Measurements from ENCODE around the gene GBP3.
A peak's percentile ranks its signal among the peaks of the same experiment; 100 is the strongest.
"Not testable (repeated sequence)": the region's sequence is repeated elsewhere in the genome, so short reads cannot be mapped to it uniquely, and the experiment has no call there.

GBP3 gene

GRCh38 chr1:89040315-89040626 lies 17.6 kb upstream of the GBP3 start:
- no peak for DNase-seq

- DNase-seq: no peak
These were observed 14.5 kb upstream of the GBP3 start for GRCh38 chr1:89037186-89037585.

- DNase-seq: no peak
These were observed 12.4 kb upstream of the GBP3 start for GRCh38 chr1:89035080-89035479.

GRCh38 chr1:89034004-89034403 lies 11.3 kb upstream of the GBP3 start:
- DNase-seq: not testable (repeated sequence)

- DNase-seq: not testable (repeated sequence)
These were observed 6.4 kb upstream of the GBP3 start for GRCh38 chr1:89029051-89029450.

GRCh38 chr1:89025928-89026327 lies 3.3 kb upstream of the GBP3 start:
- no peak for DNase-seq

- no peak for DNase-seq
These were observed 360 bp upstream of the GBP3 start for GRCh38 chr1:89023026-89023425.

GRCh38 chr1:89018318-89018717 lies 4.3 kb downstream of the GBP3 start:
- DNase-seq: not testable (repeated sequence)

GRCh38 chr1:89008511-89008910 lies 14.2 kb downstream of the GBP3 start:
- DNase-seq: no peak

GRCh38 chr1:89005286-89006151 lies 17.1 kb downstream of the GBP3 start:
- DNase-seq: no peak

GRCh38 chr1:89002176-89002575 lies 20.5 kb downstream of the GBP3 start:
- not testable (repeated sequence) for DNase-seq

- no peak for DNase-seq
These were observed 21.2 kb downstream of the GBP3 start for GRCh38 chr1:89001510-89001909.

GRCh38 chr1:88998716-88999115 lies 23.9 kb downstream of the GBP3 start:
- peak; percentile 32 for DNase-seq

GRCh38 chr1:88990426-88990825 lies 32.2 kb downstream of the GBP3 start:
- DNase-seq: no peak

- no peak for DNase-seq
These were observed 37.0 kb downstream of the GBP3 start for GRCh38 chr1:88985692-88986091.

GRCh38 chr1:88985032-88985431 lies 37.6 kb downstream of the GBP3 start:
- peak; percentile 34 for DNase-seq

GRCh38 chr1:88984569-88984968 lies 38.1 kb downstream of the GBP3 start:
- no peak for DNase-seq

- DNase-seq: no peak
These were observed 38.7 kb downstream of the GBP3 start for GRCh38 chr1:88983791-88984559.

- DNase-seq: no peak
These were observed 40.6 kb downstream of the GBP3 start for GRCh38 chr1:88982055-88982454.

- not testable (repeated sequence) for DNase-seq
These were observed 41.2 kb downstream of the GBP3 start for GRCh38 chr1:88981506-88981905.

GRCh38 chr1:88980870-88981269 lies 41.8 kb downstream of the GBP3 start:
- DNase-seq: no peak

GRCh38 chr1:88979749-88980116 lies 42.9 kb downstream of the GBP3 start:
- no peak for DNase-seq

GRCh38 chr1:88979054-88979748 lies 43.5 kb downstream of the GBP3 start:
- DNase-seq: no peak

- DNase-seq: no peak
These were observed 46.4 kb downstream of the GBP3 start for GRCh38 chr1:88976235-88976634.

All from NCI-H2081 treated with DMSO at 0.1 percent for 48 hours (cell line).